Stimulated activated CD8-positive, alpha-beta memory T cell treated with anti-CD3 and anti-CD28 coated beads, Interleukin-12 subunit alpha, Interleukin-12 subunit beta, amount 100 ng/mL, for 4 hours (primary cell): ENCODE measurements around the gene DLX5.

Source experiments
- DNase-seq: peaks from one replicate; pipeline ENCODE4 v3.0.0-alpha.2; 2020; ENCODE audit warnings: low read depth

Gene DLX5

GRCh38 chr7:97018126-97018601 is 6.5 kb downstream of the DLX5 start:
- DNase-seq, result no peak

GRCh38 chr7:97017192-97018125 is 7.2 kb downstream of the DLX5 start:
- no peak for DNase-seq

- no peak for DNase-seq
These were observed 8.0 kb downstream of the DLX5 start for GRCh38 chr7:97016381-97017191.

- no peak for DNase-seq
These were observed 8.8 kb downstream of the DLX5 start for GRCh38 chr7:97015756-97016380.

GRCh38 chr7:97015279-97015678 is 9.4 kb downstream of the DLX5 start:
- DNase-seq, result no peak

GRCh38 chr7:97014145-97014750 is 10.4 kb downstream of the DLX5 start:
- DNase-seq, result no peak

GRCh38 chr7:97013845-97014134 is 10.8 kb downstream of the DLX5 start:
- no peak for DNase-seq

GRCh38 chr7:97013134-97013844 is 11.3 kb downstream of the DLX5 start:
- DNase-seq, result no peak

- DNase-seq, result no peak
These were observed 12.1 kb downstream of the DLX5 start for GRCh38 chr7:97012365-97013133.

GRCh38 chr7:97011536-97012364 is 12.9 kb downstream of the DLX5 start:
- no peak for DNase-seq

- no peak for DNase-seq
These were observed 13.5 kb downstream of the DLX5 start for GRCh38 chr7:97011104-97011503.

- no peak for DNase-seq
These were observed 14.6 kb downstream of the DLX5 start for GRCh38 chr7:97009753-97010732.

- DNase-seq, result no peak
These were observed 16.2 kb downstream of the DLX5 start for GRCh38 chr7:97008275-97008917.

- no peak for DNase-seq
These were observed 17.1 kb downstream of the DLX5 start for GRCh38 chr7:97007583-97007861.

- DNase-seq, result no peak
These were observed 17.6 kb downstream of the DLX5 start for GRCh38 chr7:97006816-97007582.

GRCh38 chr7:97006055-97006815 is 18.4 kb downstream of the DLX5 start:
- no peak for DNase-seq
